ENCODE data around the gene POU4F2. TPM values are rescaled to one million over a fixed set of nuclear protein-coding genes. Genes with fewer than 3 reads are reported as not detected.

Gene POU4F2
- total RNA-seq, 1 experiment from 2014 or later = not detected

- TF ChIP-seq, protein P1, sequence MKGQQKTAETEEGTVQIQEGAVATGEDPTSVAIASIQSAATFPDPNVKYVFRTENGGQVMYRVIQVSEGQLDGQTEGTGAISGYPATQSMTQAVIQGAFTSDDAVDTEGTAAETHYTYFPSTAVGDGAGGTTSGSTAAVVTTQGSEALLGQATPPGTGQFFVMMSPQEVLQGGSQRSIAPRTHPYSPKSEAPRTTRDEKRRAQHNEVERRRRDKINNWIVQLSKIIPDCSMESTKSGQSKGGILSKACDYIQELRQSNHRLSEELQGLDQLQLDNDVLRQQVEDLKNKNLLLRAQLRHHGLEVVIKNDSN (CRISPR knock-in tag; IDR thresholded peaks at IDR 0.05) = peak; percentile 42; the same call in 1 of the 2 replicates
- TF ChIP-seq, protein P2, sequence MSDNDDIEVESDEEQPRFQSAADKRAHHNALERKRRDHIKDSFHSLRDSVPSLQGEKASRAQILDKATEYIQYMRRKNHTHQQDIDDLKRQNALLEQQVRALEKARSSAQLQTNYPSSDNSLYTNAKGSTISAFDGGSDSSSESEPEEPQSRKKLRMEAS (CRISPR knock-in tag; IDR thresholded peaks at IDR 0.05) = peak; percentile 60; the same call in 1 of the 2 replicates
- no peak for TF ChIP-seq NR3C1 (CRISPR knock-in tag; conservative IDR thresholded peaks at IDR 0.05; ENCODE audit: low read depth)
- TF ChIP-seq, protein P3, sequence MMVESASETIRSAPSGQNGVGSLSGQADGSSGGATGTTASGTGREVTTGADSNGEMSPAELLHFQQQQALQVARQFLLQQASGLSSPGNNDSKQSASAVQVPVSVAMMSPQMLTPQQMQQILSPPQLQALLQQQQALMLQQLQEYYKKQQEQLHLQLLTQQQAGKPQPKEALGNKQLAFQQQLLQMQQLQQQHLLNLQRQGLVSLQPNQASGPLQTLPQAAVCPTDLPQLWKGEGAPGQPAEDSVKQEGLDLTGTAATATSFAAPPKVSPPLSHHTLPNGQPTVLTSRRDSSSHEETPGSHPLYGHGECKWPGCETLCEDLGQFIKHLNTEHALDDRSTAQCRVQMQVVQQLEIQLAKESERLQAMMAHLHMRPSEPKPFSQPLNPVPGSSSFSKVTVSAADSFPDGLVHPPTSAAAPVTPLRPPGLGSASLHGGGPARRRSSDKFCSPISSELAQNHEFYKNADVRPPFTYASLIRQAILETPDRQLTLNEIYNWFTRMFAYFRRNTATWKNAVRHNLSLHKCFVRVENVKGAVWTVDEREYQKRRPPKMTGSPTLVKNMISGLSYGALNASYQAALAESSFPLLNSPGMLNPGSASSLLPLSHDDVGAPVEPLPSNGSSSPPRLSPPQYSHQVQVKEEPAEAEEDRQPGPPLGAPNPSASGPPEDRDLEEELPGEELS (CRISPR knock-in tag; IDR thresholded peaks at IDR 0.05) = 0 out of 2 replicates have a peak, but pooled peaks have one; percentile 35
- no peak for TF ChIP-seq ZNF512 (CRISPR knock-in tag; IDR thresholded peaks at IDR 0.05; ENCODE audit: borderline replicate concordance)
Observed at GRCh38 chr4:146638786-146639505, at the start of gene POU4F2 (continued).

DNA sequence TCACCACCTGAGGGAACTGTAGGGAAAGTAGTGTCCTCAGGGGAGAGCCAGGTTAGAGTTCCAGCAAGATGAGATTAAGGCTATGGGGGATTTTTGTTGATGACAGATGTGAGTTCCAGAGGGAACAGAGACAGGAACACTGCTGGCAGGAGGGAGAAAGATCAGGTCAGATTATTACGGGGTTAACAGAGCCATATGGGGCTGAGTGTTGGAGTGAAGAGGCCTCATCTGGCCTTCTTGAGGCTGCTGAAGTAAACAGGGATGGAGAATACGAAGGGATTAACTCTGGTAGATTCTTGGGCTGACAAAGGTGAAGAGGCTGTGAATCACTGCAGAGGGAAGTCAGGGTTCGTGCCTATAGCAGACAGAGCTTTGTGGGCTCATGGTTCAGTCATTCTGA lies 47.9 kb upstream of the POU4F2 start:
- no peaks in the 10 kb centered on the region; the same call in 1 of the 2 replicates for H3K27me3 Mint-ChIP-seq (ENCODE audit: low read depth)
- DNase-seq (ENCODE audit: low spot score) (no peak), ATAC-seq (no peak)
- CTCF ChIA-PET = no interaction called here
- peaks cover 6% of the 10 kb centered on the region; the same call in 1 of the 2 replicates for H3K36me3 Mint-ChIP-seq
- POLR2A ChIA-PET = no interaction called here
- no peak overlapping the region for H3K27ac Mint-ChIP-seq
- TF ChIP-seq, protein P4, sequence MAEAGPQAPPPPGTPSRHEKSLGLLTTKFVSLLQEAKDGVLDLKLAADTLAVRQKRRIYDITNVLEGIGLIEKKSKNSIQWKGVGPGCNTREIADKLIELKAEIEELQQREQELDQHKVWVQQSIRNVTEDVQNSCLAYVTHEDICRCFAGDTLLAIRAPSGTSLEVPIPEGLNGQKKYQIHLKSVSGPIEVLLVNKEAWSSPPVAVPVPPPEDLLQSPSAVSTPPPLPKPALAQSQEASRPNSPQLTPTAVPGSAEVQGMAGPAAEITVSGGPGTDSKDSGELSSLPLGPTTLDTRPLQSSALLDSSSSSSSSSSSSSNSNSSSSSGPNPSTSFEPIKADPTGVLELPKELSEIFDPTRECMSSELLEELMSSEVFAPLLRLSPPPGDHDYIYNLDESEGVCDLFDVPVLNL (CRISPR knock-in tag; IDR thresholded peaks at IDR 0.05; ENCODE audit: borderline replicate concordance, low read depth) = no peak
- TF ChIP-seq, protein P3 (CRISPR knock-in tag; IDR thresholded peaks at IDR 0.05) = no peak
- TF ChIP-seq, protein P1 (CRISPR knock-in tag; IDR thresholded peaks at IDR 0.05) = no peak
- TF ChIP-seq RORB (CRISPR knock-in tag; IDR thresholded peaks at IDR 0.05) (no peak), ZNF121 (CRISPR knock-in tag; IDR thresholded peaks at IDR 0.05) (no peak)
- peaks cover 28% of the 10 kb centered on the region for H3K9me3 Mint-ChIP-seq
- H3K4me1 Mint-ChIP-seq = no peaks in the 10 kb centered on the region
- no peak overlapping the region for H3K4me3 Mint-ChIP-seq

GRCh38 chr4:146592019-146592418 lies 46.7 kb upstream of the POU4F2 start:
- Mint-ChIP-seq H3K27me3 (ENCODE audit: low read depth) (no peaks in the 10 kb centered on the region; the same call in 1 of the 2 replicates), H3K36me3 (peaks cover 14% of the 10 kb centered on the region), H3K9me3 (peaks cover 40% of the 10 kb centered on the region), H3K4me1 (no peaks in the 10 kb centered on the region), H3K27ac (no peak overlapping the region), H3K4me3 (no peak overlapping the region)
- DNase-seq (ENCODE audit: low spot score) (no peak), ATAC-seq (no peak)
- ChIA-PET POLR2A (no interaction called here), CTCF (no interaction called here)
- TF ChIP-seq FOXJ3 (CRISPR knock-in tag; IDR thresholded peaks at IDR 0.05; ENCODE audit: borderline replicate concordance) (no peak), GRHL2 (CRISPR knock-in tag; IDR thresholded peaks at IDR 0.05; ENCODE audit: insufficient replicate concordance, severe bottlenecking) (no peak), GABPB1 (CRISPR knock-in tag; IDR thresholded peaks at IDR 0.05) (no peak), NFE2L1 (CRISPR knock-in tag; IDR thresholded peaks at IDR 0.05) (no peak), ZNF138 (CRISPR knock-in tag; conservative IDR thresholded peaks at IDR 0.05) (no peak)
- TF ChIP-seq, protein P5, sequence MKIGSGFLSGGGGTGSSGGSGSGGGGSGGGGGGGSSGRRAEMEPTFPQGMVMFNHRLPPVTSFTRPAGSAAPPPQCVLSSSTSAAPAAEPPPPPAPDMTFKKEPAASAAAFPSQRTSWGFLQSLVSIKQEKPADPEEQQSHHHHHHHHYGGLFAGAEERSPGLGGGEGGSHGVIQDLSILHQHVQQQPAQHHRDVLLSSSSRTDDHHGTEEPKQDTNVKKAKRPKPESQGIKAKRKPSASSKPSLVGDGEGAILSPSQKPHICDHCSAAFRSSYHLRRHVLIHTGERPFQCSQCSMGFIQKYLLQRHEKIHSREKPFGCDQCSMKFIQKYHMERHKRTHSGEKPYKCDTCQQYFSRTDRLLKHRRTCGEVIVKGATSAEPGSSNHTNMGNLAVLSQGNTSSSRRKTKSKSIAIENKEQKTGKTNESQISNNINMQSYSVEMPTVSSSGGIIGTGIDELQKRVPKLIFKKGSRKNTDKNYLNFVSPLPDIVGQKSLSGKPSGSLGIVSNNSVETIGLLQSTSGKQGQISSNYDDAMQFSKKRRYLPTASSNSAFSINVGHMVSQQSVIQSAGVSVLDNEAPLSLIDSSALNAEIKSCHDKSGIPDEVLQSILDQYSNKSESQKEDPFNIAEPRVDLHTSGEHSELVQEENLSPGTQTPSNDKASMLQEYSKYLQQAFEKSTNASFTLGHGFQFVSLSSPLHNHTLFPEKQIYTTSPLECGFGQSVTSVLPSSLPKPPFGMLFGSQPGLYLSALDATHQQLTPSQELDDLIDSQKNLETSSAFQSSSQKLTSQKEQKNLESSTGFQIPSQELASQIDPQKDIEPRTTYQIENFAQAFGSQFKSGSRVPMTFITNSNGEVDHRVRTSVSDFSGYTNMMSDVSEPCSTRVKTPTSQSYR (CRISPR knock-in tag; IDR thresholded peaks at IDR 0.05) = no peak
